ENCODE results near the gene PIH1D2. TPM values are rescaled to one million over a fixed set of nuclear protein-coding genes. Genes with fewer than 3 reads are reported as not detected.

Gene PIH1D2
- total RNA-seq, 4 donors from 2014 or later, result 0.29 to 5.5 (median 1.6) TPM

GRCh38 chr11:112086422-112087191 lies 12.8 kb upstream of the PIH1D2 start, which contains the start of the genes SDHD and TIMM8B:
Gene SDHD, plus strand, starts transcription at chr11:112086873. Its CDS starts 35 bp downstream, at chr11:112086908.
Gene TIMM8B, minus strand, starts transcription at chr11:112086756. Its CDS starts 33 bp downstream, at chr11:112086723.
- peak; percentile 96 for DNase-seq
- intact Hi-C loops (cut with DNase I; ENCODE audit: low total_unique reads), result loop anchor here (10.0 kb wide), 1 partner anchor 212 kb away; the partner anchor contains the start of genes ALG9, CFAP68 and FDXACB1
- TF ChIP-seq POLR2A (IDR thresholded peaks at IDR 0.05), result peak; percentile 42 to 44
- TF ChIP-seq CTCF (IDR thresholded peaks at IDR 0.05), result peak; percentile 16 to 47 (median 25)
- Histone ChIP-seq H3K9me3 (no peaks in the 10 kb centered on the region), H3K36me3 (no peaks in the 10 kb centered on the region), H3K27ac (peak within 1 kb of the TSS; percentile 76 to 83), H3K27me3 (no peaks in the 10 kb centered on the region), H3K4me1 (peaks cover 0 to 4% of the 10 kb centered on the region in 2 donors), H3K4me3 (peak within 1 kb of the TSS; percentile 75 to 93)

GRCh38 chr11:112085822-112086421 lies 12.1 kb upstream of the PIH1D2 start:
- Histone ChIP-seq H3K27me3 (no peaks in the 10 kb centered on the region), H3K9me3 (no peaks in the 10 kb centered on the region), H3K36me3 (no peaks in the 10 kb centered on the region), H3K4me3 (peak overlapping the region; percentile 75 to 93), H3K27ac (peak overlapping the region; percentile 76 to 83), H3K4me1 (peaks cover 0 to 4% of the 10 kb centered on the region in 2 donors)
- TF ChIP-seq CTCF (IDR thresholded peaks at IDR 0.05), result no peak
- no peak for TF ChIP-seq POLR2A (IDR thresholded peaks at IDR 0.05)
- intact Hi-C loops (cut with DNase I; ENCODE audit: low total_unique reads), result loop anchor here (10.0 kb wide), 1 partner anchor 211 kb away; the partner anchor contains the start of genes ALG9, CFAP68 and FDXACB1
- DNase-seq, result peak in 1 of 2 donors; percentile 19

- DNase-seq, result no peak
- peaks cover 0 to 4% of the 10 kb centered on the region in 2 donors for H3K4me1 ChIP-seq
- intact Hi-C loops (cut with DNase I; ENCODE audit: low total_unique reads), result loop anchor here (10.0 kb wide), 1 partner anchor 208 kb away; the partner anchor contains the start of genes ALG9, CFAP68 and FDXACB1
- H3K27ac ChIP-seq, result no peak overlapping the region
- H3K27me3 ChIP-seq, result no peaks in the 10 kb centered on the region
- H3K9me3 ChIP-seq, result no peaks in the 10 kb centered on the region
- no peak overlapping the region for H3K4me3 ChIP-seq
- H3K36me3 ChIP-seq, result no peaks in the 10 kb centered on the region
- TF ChIP-seq CTCF (IDR thresholded peaks at IDR 0.05), result no peak
- no peak for TF ChIP-seq POLR2A (IDR thresholded peaks at IDR 0.05)
These were observed 8.9 kb upstream of the PIH1D2 start for GRCh38 chr11:112082729-112083128.

- intact Hi-C loops (cut with DNase I; ENCODE audit: low total_unique reads), result no loop called here
- DNase-seq, result no peak
- no peaks in the 10 kb centered on the region for H3K4me1 ChIP-seq
- no peaks in the 10 kb centered on the region for H3K27me3 ChIP-seq
- no peak overlapping the region for H3K4me3 ChIP-seq
- no peaks in the 10 kb centered on the region for H3K36me3 ChIP-seq
- no peak overlapping the region for H3K27ac ChIP-seq
- TF ChIP-seq POLR2A (IDR thresholded peaks at IDR 0.05) (no peak), CTCF (IDR thresholded peaks at IDR 0.05) (no peak)
- H3K9me3 ChIP-seq, result no peaks in the 10 kb centered on the region
These were observed 10.9 kb downstream of the PIH1D2 start for GRCh38 chr11:112062923-112063322.

- H3K9me3 ChIP-seq, result no peaks in the 10 kb centered on the region
- H3K27me3 ChIP-seq, result no peaks in the 10 kb centered on the region
- no peak overlapping the region for H3K27ac ChIP-seq
- intact Hi-C loops (cut with DNase I; ENCODE audit: low total_unique reads), result no loop called here
- DNase-seq, result no peak
- H3K4me3 ChIP-seq, result no peak overlapping the region
- no peaks in the 10 kb centered on the region for H3K4me1 ChIP-seq
- TF ChIP-seq CTCF (IDR thresholded peaks at IDR 0.05), result no peak
- no peak for TF ChIP-seq POLR2A (IDR thresholded peaks at IDR 0.05)
- no peaks in the 10 kb centered on the region for H3K36me3 ChIP-seq
These were observed 15.7 kb downstream of the PIH1D2 start for GRCh38 chr11:112058103-112058502.

Measured in uterus (tissue), 4 donors.